HG02973 (cell line): ENCODE measurements around the gene MFSD2B.
"Not testable (repeated sequence)": the region's sequence is repeated elsewhere in the genome, so short reads cannot be mapped to it uniquely, and the experiment has no call there.

Experiments
- ATAC-seq: cut with Tn5 transposase; IDR thresholded peaks from one replicate; pipeline ENCODE4 v1.9.1; 2021; ENCODE audit warnings: moderate library complexity; ENCODE audit not compliant: unreplicated experiment

MFSD2B gene

GRCh38 chr2:24017711-24018110 lies 7.8 kb downstream of the MFSD2B start:
- ATAC-seq: no peak

GRCh38 chr2:24018241-24018640 lies 8.4 kb downstream of the MFSD2B start:
- ATAC-seq: no peak

- no peak for ATAC-seq
Measured at GRCh38 chr2:24019729-24020128, 9.8 kb downstream of the MFSD2B start.

- ATAC-seq: no peak
Measured at GRCh38 chr2:24020244-24020643, 10.4 kb downstream of the MFSD2B start.

GRCh38 chr2:24021122-24021998 lies 11.5 kb downstream of the MFSD2B start:
- no peak for ATAC-seq

GRCh38 chr2:24022324-24022974 lies 12.6 kb downstream of the MFSD2B start:
- ATAC-seq: no peak

GRCh38 chr2:24022975-24023575 lies 13.2 kb downstream of the MFSD2B start:
- no peak for ATAC-seq

- no peak for ATAC-seq
Measured at GRCh38 chr2:24024018-24024417, 14.1 kb downstream of the MFSD2B start.

- ATAC-seq: no peak
Measured at GRCh38 chr2:24024996-24025663, 15.2 kb downstream of the MFSD2B start.

GRCh38 chr2:24026233-24026632 lies 16.3 kb downstream of the MFSD2B start:
- ATAC-seq: no peak

- ATAC-seq: no peak
Measured at GRCh38 chr2:24038786-24039499, 29.1 kb downstream of the MFSD2B start.

- ATAC-seq: no peak
Measured at GRCh38 chr2:24040511-24040910, 30.6 kb downstream of the MFSD2B start.

GRCh38 chr2:24043133-24043532 lies 33.2 kb downstream of the MFSD2B start:
- ATAC-seq: not testable (repeated sequence)

GRCh38 chr2:24045511-24046508 lies 35.9 kb downstream of the MFSD2B start:
- ATAC-seq: no peak

- no peak for ATAC-seq
Measured at GRCh38 chr2:24046599-24046929, 36.7 kb downstream of the MFSD2B start.

GRCh38 chr2:24046930-24047702 lies 37.2 kb downstream of the MFSD2B start, which contains the start of gene WDCP:
Gene WDCP, minus strand, starts transcription at chr2:24047391. Its CDS starts 7,897 bp downstream, at chr2:24039494.
- ATAC-seq: peak; percentile 99

GRCh38 chr2:24047703-24048033 lies 37.8 kb downstream of the MFSD2B start:
- no peak for ATAC-seq

GRCh38 chr2:24048769-24049484 lies 39.0 kb downstream of the MFSD2B start:
- ATAC-seq: no peak
